Ishikawa (cell line): Measurements from ENCODE around the gene GSTA4.

Source experiments
- CEBPB ChIP-seq: IDR thresholded peaks from 2 replicates; pipeline ENCODE4 v1.6.1; 2012
- CREB1 ChIP-seq: IDR thresholded peaks from 2 replicates; pipeline ENCODE4 v1.6.1; 2012; ENCODE audit warnings: low read depth
- EGR1 ChIP-seq: IDR thresholded peaks from 2 replicates; pipeline ENCODE4 v1.6.1; 2012
- EP300 ChIP-seq: IDR thresholded peaks from 2 replicates; pipeline ENCODE4 v1.6.1; 2012; ENCODE audit warnings: borderline replicate concordance
- FOXM1 ChIP-seq: IDR thresholded peaks from 2 replicates; pipeline ENCODE4 v1.6.1; 2012; ENCODE audit warnings: low read depth, borderline replicate concordance
- MAX ChIP-seq: IDR thresholded peaks from 2 replicates; pipeline ENCODE4 v1.6.1; 2012
- NFIC ChIP-seq: IDR thresholded peaks from 2 replicates; pipeline ENCODE4 v1.6.1; 2012
- RAD21 ChIP-seq: IDR thresholded peaks from 2 replicates; pipeline ENCODE4 v1.6.1; 2012; ENCODE audit warnings: low read depth
- REST ChIP-seq: IDR thresholded peaks from 2 replicates; pipeline ENCODE4 v1.6.1; 2012; ENCODE audit warnings: low read depth, mild to moderate bottlenecking
- TAF1 ChIP-seq: IDR thresholded peaks from 2 replicates; pipeline ENCODE4 v1.6.1; 2012; ENCODE audit warnings: low read depth, mild to moderate bottlenecking
- TCF12 ChIP-seq: IDR thresholded peaks from 2 replicates; pipeline ENCODE4 v1.6.1; 2012; ENCODE audit warnings: low read depth
- TEAD4 ChIP-seq: IDR thresholded peaks from 2 replicates; pipeline ENCODE4 v1.6.1; 2012
- USF1 ChIP-seq: IDR thresholded peaks from 2 replicates; pipeline ENCODE4 v1.6.1; 2012
- YY1 ChIP-seq: IDR thresholded peaks from 2 replicates; pipeline ENCODE4 v1.6.1; 2012; ENCODE audit warnings: low read depth
- ZBTB7A ChIP-seq: IDR thresholded peaks from 2 replicates; pipeline ENCODE4 v1.6.1; 2012; ENCODE audit warnings: low read depth

The GSTA4 gene

GRCh38 chr6:52995089-52995912 is at the start of gene GSTA4:
Gene GSTA4 (minus strand): TSS chr6:52995284. CDS start chr6:52994243, 1,041 bp downstream.
- 0 out of 2 replicates have a peak, but pooled peaks have one; percentile 39 for TF ChIP-seq TCF12
- TF ChIP-seq ZBTB7A, result 0 out of 2 replicates have a peak, but pooled peaks have one; percentile 58
- TF ChIP-seq MAX, result peak; percentile 73
- TF ChIP-seq RAD21, result peak; percentile 43
- TF ChIP-seq TEAD4, result peak; percentile 81
- peak; percentile 51; the same call in 1 of the 2 replicates for TF ChIP-seq TAF1
- 0 out of 2 replicates have a peak, but pooled peaks have one; percentile 13 for TF ChIP-seq EP300

GRCh38 chr6:53044572-53044971 is 49.5 kb upstream of the GSTA4 start:
- no peak for TF ChIP-seq RAD21

- TF ChIP-seq TEAD4 (no peak), EP300 (no peak), USF1 (no peak), YY1 (no peak), EGR1 (no peak), CEBPB (no peak), REST (no peak), MAX (no peak), FOXM1 (no peak), NFIC (no peak), RAD21 (no peak), TAF1 (no peak)
Measured at GRCh38 chr6:53044071-53044470, 49.0 kb upstream of the GSTA4 start.

GRCh38 chr6:53043581-53043980 is 48.5 kb upstream of the GSTA4 start:
- TF ChIP-seq TEAD4, result no peak
- no peak for TF ChIP-seq YY1
- no peak for TF ChIP-seq MAX
- TF ChIP-seq USF1, result no peak
- no peak for TF ChIP-seq CREB1
- TF ChIP-seq REST, result no peak
- TF ChIP-seq TAF1, result no peak
- TF ChIP-seq NFIC, result no peak
- TF ChIP-seq TCF12, result no peak
- TF ChIP-seq FOXM1, result no peak

GRCh38 chr6:53042112-53042511 is 47.0 kb upstream of the GSTA4 start:
- no peak for TF ChIP-seq USF1
- TF ChIP-seq ZBTB7A, result no peak
- 0 out of 2 replicates have a peak, but pooled peaks have one; percentile 9 for TF ChIP-seq NFIC
- TF ChIP-seq TEAD4, result peak; percentile 55; the same call in 1 of the 2 replicates
- TF ChIP-seq TAF1, result no peak
- peak; percentile 40; the same call in 1 of the 2 replicates for TF ChIP-seq EP300

- TF ChIP-seq CEBPB (no peak), FOXM1 (no peak), REST (no peak), EGR1 (no peak), RAD21 (no peak), TEAD4 (no peak), EP300 (no peak), USF1 (no peak)
Measured at GRCh38 chr6:53041356-53041755, 46.3 kb upstream of the GSTA4 start.
